DND-41 (cell line): Measurements from ENCODE around the gene GNG8.

Experiments
- ATAC-seq: fragments of 200-7000 bp; cut with Tn5 transposase; 3 replicates; pipeline ENCODE4 v1.9.1; 2021; ENCODE audit warnings: low read depth; ENCODE audit not compliant: insufficient read depth
- DNase-seq: peaks from one replicate; pipeline ENCODE4 v3.0.0-alpha.2; 2020
- H2AFZ ChIP-seq: 2 replicates; pipeline ENCODE4 v1.6.0; 2012; ENCODE audit warnings: low read depth, low read length
- H3K27ac ChIP-seq: 2 replicates; pipeline ENCODE4 v1.5.1; 2012; ENCODE audit warnings: low read length, inconsistent platforms
- H3K27me3 ChIP-seq: fragments of 200-600 bp; sonication (generic); 2 replicates; pipeline ENCODE4 v1.6.0; 2012; ENCODE audit warnings: low read length, mild to moderate bottlenecking, inconsistent platforms; ENCODE audit not compliant: insufficient read depth, poor library complexity
- H3K36me3 ChIP-seq: 2 replicates; pipeline ENCODE4 v1.5.1; 2012; ENCODE audit warnings: low read length, inconsistent platforms; ENCODE audit not compliant: insufficient read depth
- H3K4me1 ChIP-seq: 2 replicates; pipeline ENCODE4 v1.5.1; 2012; ENCODE audit warnings: mild to moderate bottlenecking, low read length; ENCODE audit not compliant: insufficient read depth
- H3K4me2 ChIP-seq: 2 replicates; pipeline ENCODE4 v1.6.0; 2012; ENCODE audit warnings: mild to moderate bottlenecking, moderate library complexity, low read length, inconsistent platforms; ENCODE audit not compliant: insufficient read depth
- H3K4me3 ChIP-seq, 2 experiments: fragments of 200-600 bp in 1 of 2; shearing (Covaris generic) in 1 of 2; 2 replicates each; pipeline ENCODE4 v1.5.1; 2012 to 2016; ENCODE audit warnings: inconsistent platforms in 2 of 2, low read length in 2 of 2, mild to moderate bottlenecking in 2 of 2, low read depth in 1 of 2, moderate library complexity in 1 of 2
- H3K79me2 ChIP-seq: 2 replicates; pipeline ENCODE4 v1.6.0; 2012; ENCODE audit warnings: low read length, inconsistent platforms; ENCODE audit not compliant: insufficient read depth
- H3K9ac ChIP-seq: 2 replicates; pipeline ENCODE4 v1.6.0; 2012; ENCODE audit warnings: low read depth, mild to moderate bottlenecking, inconsistent platforms, low read length, moderate library complexity
- H3K9me3 ChIP-seq: 2 replicates; pipeline ENCODE4 v1.5.1; 2012; ENCODE audit warnings: low read length, moderate library complexity, mild to moderate bottlenecking, inconsistent platforms; ENCODE audit not compliant: insufficient read depth, severe bottlenecking
- H4K20me1 ChIP-seq: 2 replicates; pipeline ENCODE4 v1.6.0; 2012; ENCODE audit warnings: low read length; ENCODE audit not compliant: insufficient read depth
- CTCF ChIP-seq: IDR thresholded peaks from 2 replicates; pipeline ENCODE4 v1.5.1; 2012; ENCODE audit warnings: borderline replicate concordance, low read length, moderate library complexity, mild to moderate bottlenecking; ENCODE audit not compliant: poor library complexity, severe bottlenecking; ENCODE audit errors: extremely low read depth
- EZH2 ChIP-seq: IDR thresholded peaks from 3 replicates; pipeline ENCODE4 v1.6.1; 2012; ENCODE audit warnings: borderline replicate concordance, low read depth, mild to moderate bottlenecking, moderate library complexity, low read length, inconsistent platforms; ENCODE audit not compliant: severe bottlenecking

GNG8 gene

GRCh38 chr19:46654621-46655152 is 18.7 kb upstream of the GNG8 start:
- H4K20me1 ChIP-seq: peaks cover 2% of the 10 kb centered on the region; the same call in 1 of the 2 replicates
- peaks cover 6% of the 10 kb centered on the region for H3K4me1 ChIP-seq
- H2AFZ ChIP-seq: no peak overlapping the region
- no peak for TF ChIP-seq EZH2
- TF ChIP-seq CTCF: no peak
- DNase-seq (no peak), ATAC-seq (no peak)
- no peak overlapping the region for H3K4me2 ChIP-seq
- H3K9me3 ChIP-seq: no peaks in the 10 kb centered on the region
- H3K27me3 ChIP-seq: peaks cover 11% of the 10 kb centered on the region
- no peaks in the 10 kb centered on the region for H3K79me2 ChIP-seq
- no peak overlapping the region for H3K4me3 ChIP-seq
- no peaks in the 10 kb centered on the region for H3K36me3 ChIP-seq
- no peak overlapping the region for H3K9ac ChIP-seq
- no peak overlapping the region for H3K27ac ChIP-seq

DNA sequence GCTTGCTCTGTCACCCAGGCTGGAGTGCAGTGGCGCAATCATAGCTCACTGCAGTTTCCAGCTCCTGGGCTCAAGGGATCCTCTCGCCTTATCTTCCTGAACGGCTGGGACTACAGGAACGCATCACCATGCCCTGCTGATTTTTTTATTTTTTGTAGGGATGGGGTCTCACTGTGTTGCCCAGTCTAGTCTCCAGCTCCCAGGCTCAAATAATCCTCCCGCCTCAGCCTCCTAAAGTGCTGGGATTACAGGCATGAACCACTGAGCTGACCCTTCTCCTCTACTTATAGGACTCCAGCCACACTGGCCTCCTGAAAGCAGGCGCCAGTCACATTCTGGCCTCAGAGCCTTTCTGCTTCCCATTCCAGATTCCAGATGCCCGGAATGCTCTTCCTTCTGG is 14.4 kb upstream of the GNG8 start:
- no peak for ATAC-seq
- Histone ChIP-seq H3K36me3 (no peaks in the 10 kb centered on the region), H3K4me2 (no peak overlapping the region), H3K4me3 (no peak overlapping the region), H3K9ac (no peak overlapping the region), H2AFZ (no peak overlapping the region), H3K79me2 (no peaks in the 10 kb centered on the region), H3K27ac (no peak overlapping the region), H3K27me3 (no peaks in the 10 kb centered on the region), H3K9me3 (no peaks in the 10 kb centered on the region), H4K20me1 (no peaks in the 10 kb centered on the region; the same call in 1 of the 2 replicates), H3K4me1 (no peaks in the 10 kb centered on the region)
- no peak for DNase-seq
- TF ChIP-seq EZH2 (no peak), CTCF (no peak)

DNA sequence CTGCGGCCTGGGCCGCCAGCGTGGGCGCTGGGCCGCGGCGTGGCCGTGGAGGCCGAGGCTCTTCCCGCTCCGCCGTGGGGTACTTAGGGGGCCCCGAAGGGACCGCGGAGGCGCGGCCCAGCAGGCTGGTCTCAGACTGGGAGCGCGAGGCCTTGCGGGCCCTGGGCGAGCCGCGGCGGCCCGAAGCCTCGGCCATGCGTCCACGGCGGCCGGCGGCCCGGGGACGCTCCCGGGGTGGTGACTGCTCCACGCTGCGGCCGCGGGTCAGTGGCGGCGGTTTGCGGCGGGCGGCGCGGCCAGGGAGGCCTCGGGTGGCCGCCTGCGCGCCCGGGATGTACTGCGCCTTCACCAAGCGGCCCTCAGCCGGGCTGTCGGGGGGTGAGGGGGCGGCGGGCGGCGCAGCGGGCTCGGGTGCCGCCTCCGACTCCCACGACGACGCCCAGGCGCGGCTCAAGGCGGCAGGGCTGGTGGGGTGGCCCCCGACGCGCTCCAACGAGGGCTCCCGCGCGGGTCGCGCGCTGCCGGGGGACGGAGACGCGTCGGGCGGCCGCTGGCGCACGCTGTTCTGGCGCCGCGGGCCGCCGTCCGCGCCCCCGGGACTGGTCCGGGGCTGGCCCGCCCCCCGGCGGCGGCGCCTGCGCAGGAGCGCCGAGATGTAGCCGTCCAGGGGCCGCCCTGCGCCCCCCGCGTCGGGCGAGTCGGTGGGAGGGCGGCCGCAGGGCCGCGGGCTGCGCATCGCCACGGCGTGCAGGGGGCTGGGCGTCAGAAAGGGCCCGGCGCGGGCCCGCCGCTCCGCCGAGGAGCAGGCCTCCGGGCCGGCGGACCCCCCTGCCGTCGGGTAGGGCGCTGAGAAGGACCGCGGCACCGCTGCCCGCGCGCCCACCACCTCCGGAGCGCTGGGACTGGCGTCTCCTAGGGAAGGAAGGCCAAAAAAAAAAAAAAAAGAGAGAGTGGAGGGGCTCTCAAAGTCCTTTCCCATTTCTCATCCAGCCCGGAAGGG is 13.3 kb upstream of the GNG8 start:
- H3K9me3 ChIP-seq: no peaks in the 10 kb centered on the region
- TF ChIP-seq CTCF: no peak
- no peak for TF ChIP-seq EZH2
- peaks cover 2% of the 10 kb centered on the region for H3K27me3 ChIP-seq
- H3K4me3 ChIP-seq: no peak overlapping the region
- no peak overlapping the region for H3K4me2 ChIP-seq
- H2AFZ ChIP-seq: no peak overlapping the region
- H3K36me3 ChIP-seq: no peaks in the 10 kb centered on the region
- ATAC-seq (no peak), DNase-seq (no peak)
- H3K9ac ChIP-seq: no peak overlapping the region
- H3K79me2 ChIP-seq: no peaks in the 10 kb centered on the region
- no peaks in the 10 kb centered on the region for H3K4me1 ChIP-seq
- no peaks in the 10 kb centered on the region; the same call in 1 of the 2 replicates for H4K20me1 ChIP-seq
- no peak overlapping the region for H3K27ac ChIP-seq
